Measurements from ENCODE around the gene OCRL.

DNA sequence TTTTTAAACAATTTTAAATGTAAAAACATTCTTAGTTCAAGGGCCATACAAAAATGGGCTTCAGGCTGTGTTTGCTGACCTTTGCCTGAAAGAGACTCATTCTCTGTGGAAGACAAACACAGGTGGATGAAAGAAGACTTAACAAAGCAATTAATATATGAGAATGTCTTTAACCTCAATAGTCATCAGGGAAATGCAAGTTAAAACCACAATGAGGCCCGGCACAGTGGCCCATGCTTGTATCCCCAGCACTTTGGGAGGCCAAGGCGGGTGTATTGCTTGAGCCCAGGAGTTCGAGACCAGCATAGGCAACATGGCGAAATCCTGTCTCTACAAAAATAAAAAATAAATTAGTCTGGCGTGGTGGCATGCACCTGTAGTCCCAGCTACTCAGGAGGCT lies 9.6 kb upstream of the OCRL start:
- TF ChIP-seq, protein P1, sequence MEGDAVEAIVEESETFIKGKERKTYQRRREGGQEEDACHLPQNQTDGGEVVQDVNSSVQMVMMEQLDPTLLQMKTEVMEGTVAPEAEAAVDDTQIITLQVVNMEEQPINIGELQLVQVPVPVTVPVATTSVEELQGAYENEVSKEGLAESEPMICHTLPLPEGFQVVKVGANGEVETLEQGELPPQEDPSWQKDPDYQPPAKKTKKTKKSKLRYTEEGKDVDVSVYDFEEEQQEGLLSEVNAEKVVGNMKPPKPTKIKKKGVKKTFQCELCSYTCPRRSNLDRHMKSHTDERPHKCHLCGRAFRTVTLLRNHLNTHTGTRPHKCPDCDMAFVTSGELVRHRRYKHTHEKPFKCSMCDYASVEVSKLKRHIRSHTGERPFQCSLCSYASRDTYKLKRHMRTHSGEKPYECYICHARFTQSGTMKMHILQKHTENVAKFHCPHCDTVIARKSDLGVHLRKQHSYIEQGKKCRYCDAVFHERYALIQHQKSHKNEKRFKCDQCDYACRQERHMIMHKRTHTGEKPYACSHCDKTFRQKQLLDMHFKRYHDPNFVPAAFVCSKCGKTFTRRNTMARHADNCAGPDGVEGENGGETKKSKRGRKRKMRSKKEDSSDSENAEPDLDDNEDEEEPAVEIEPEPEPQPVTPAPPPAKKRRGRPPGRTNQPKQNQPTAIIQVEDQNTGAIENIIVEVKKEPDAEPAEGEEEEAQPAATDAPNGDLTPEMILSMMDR (IDR thresholded peaks at IDR 0.05; ENCODE audit: low read depth, low read length, poor library complexity, severe bottlenecking), result no peak
- TF ChIP-seq EZH2phosphoT487 (IDR thresholded peaks at IDR 0.05; ENCODE audit: borderline replicate concordance, low read length), result no peak

All from DOHH2 (cell line).